CD4-positive, alpha-beta T cell (primary cell): ENCODE data around the gene TSHZ1. TPM values are rescaled to one million over a fixed set of nuclear protein-coding genes. Genes with fewer than 3 reads are reported as not detected.

Source experiments
- ATAC-seq: fragments of 200-7000 bp; cut with Tn5 transposase; one replicate; pipeline ENCODE4 v1.10.0; 2022; ENCODE audit warnings: mild to moderate bottlenecking; ENCODE audit not compliant: poor library complexity
- CTCF ChIA-PET: fragments of 350-600 bp; sonication (Branson Sonifier 250); formaldehyde crosslinking; loops from one replicate; lab custom pipeline; 2021; ENCODE audit warnings: antibody characterized with exemption, inconsistent platforms; lab: Charles Lee
- POLR2A ChIA-PET: fragments of 350-600 bp; sonication (Branson Sonifier 250); formaldehyde crosslinking; loops from one replicate; lab custom pipeline; 2021; ENCODE audit warnings: antibody characterized with exemption, inconsistent platforms; lab: Charles Lee
- DNase-seq, 14 experiments: peaks; one replicate each; pipeline ENCODE4 v3.0.0-alpha.2; 2013 to 2020; ENCODE audit warnings: mixed read lengths in 2 of 14
- H3K27ac ChIP-seq, 2 donors: one replicate each; pipeline versions ENCODE4 v1.5.1 to v1.7.0; 2013; ENCODE audit warnings: low read length in 2 of 2, low read depth in 1 of 2, mild to moderate bottlenecking in 1 of 2
- H3K27me3 ChIP-seq, 2 experiments: 1 replicate in 1 of 2; 2 replicates in 1 of 2; pipeline versions ENCODE4 v1.6.1 to v1.7.0; 2013; ENCODE audit warnings: low read length in 2 of 2, control low read depth in 1 of 2, mild to moderate bottlenecking in 1 of 2, moderate library complexity in 1 of 2; ENCODE audit not compliant: insufficient read depth in 2 of 2, control insufficient read depth in 1 of 2
- H3K36me3 ChIP-seq: one replicate; pipeline ENCODE4 v1.6.1; 2013; ENCODE audit warnings: low read length, control low read depth; ENCODE audit not compliant: insufficient read depth
- H3K4me1 ChIP-seq: one replicate; pipeline ENCODE4 v1.6.1; 2013; ENCODE audit warnings: low read length, control low read depth; ENCODE audit not compliant: insufficient read depth
- H3K4me3 ChIP-seq: one replicate; pipeline ENCODE4 v1.5.1; 2013; ENCODE audit warnings: mild to moderate bottlenecking, low read length, moderate library complexity
- H3K9me3 ChIP-seq, 2 experiments: 1 replicate in 1 of 2; 2 replicates in 1 of 2; pipeline versions ENCODE4 v1.6.1 to v1.7.0; 2013; ENCODE audit warnings: low read length in 2 of 2, mild to moderate bottlenecking in 2 of 2, control low read depth in 1 of 2, moderate library complexity in 1 of 2; ENCODE audit not compliant: control insufficient read depth in 1 of 2, insufficient read depth in 1 of 2
- H3K27ac Mint-ChIP-seq: one replicate; pipeline ENCODE4 v1.8.0; 2020; ENCODE audit warnings: mixed read lengths
- H3K27me3 Mint-ChIP-seq: one replicate; pipeline ENCODE4 v1.8.0; 2021; ENCODE audit warnings: mixed read lengths
- H3K36me3 Mint-ChIP-seq: one replicate; pipeline ENCODE4 v1.8.0; 2021; ENCODE audit warnings: low read depth, mixed read lengths
- H3K4me1 Mint-ChIP-seq: one replicate; pipeline ENCODE4 v1.8.0; 2021; ENCODE audit warnings: low read depth, mixed read lengths
- H3K4me3 Mint-ChIP-seq: one replicate; pipeline ENCODE4 v1.8.0; 2020; ENCODE audit warnings: mild to moderate bottlenecking, mixed read lengths
- H3K9me3 Mint-ChIP-seq: one replicate; pipeline ENCODE4 v1.8.0; 2020; ENCODE audit warnings: mixed read lengths
- intact Hi-C, 2 experiments: fragments of 100-400 bp; cut with DNase I in 1 of 2; cut with micrococcal nuclease in 1 of 2; formaldehyde crosslinking; loops; one replicate each; pipeline versions ENCODE4 v1.15.1 to v1.9.0; 2023 to 2025; cut with DNase I, micrococcal nuclease
- total RNA-seq, 174 experiments: library from RNA in 2 of 174; stranded (reverse) in 2 of 174; gene quantifications; one replicate each; pipeline ENCODE4 v1.2.3 and lab custom pipeline; 2021 to 2026
- TF ChIP-seq, protein P1 (sequence below): fragments of 200-600 bp; IDR thresholded peaks from one replicate; pipeline ENCODE4 v1.8.0; 2022; ENCODE audit warnings: antibody characterized with exemption, mild to moderate bottlenecking

The TSHZ1 gene
- total RNA-seq, 2 experiments from 2014 or later, result 19.9 to 21.5 TPM

DNA sequence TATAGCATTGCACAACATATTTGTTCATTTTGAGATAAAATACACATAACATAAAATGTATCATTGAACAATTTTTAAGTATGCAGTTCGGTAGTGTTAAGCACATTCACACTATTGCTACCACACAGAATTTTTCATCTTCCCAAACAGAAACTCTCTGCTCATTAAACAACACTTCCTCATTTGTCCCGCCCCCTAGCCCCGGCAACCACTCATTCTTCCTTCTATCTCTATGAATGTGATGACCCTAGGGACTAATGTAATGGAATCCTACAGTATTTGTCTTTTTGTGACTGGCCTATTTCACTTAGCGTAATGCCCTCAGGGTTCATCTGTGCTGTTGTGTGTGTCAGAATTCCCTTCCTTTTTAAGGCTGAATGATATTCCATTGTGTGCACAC lies 95.4 kb downstream of the TSHZ1 start:
- peaks cover 0 to 17% of the 10 kb centered on the region in 2 experiments for H3K9me3 ChIP-seq
- POLR2A ChIA-PET, result no interaction called here
- no peak overlapping the region for H3K4me3 Mint-ChIP-seq
- peaks cover 4% of the 10 kb centered on the region for H3K9me3 Mint-ChIP-seq
- intact Hi-C loops, result no loop called here
- ATAC-seq (no peak), DNase-seq (no peak)
- H3K27me3 Mint-ChIP-seq, result no peaks in the 10 kb centered on the region
- H3K4me3 ChIP-seq, result no peak overlapping the region
- CTCF ChIA-PET, result no interaction called here
- H3K36me3 ChIP-seq, result no peaks in the 10 kb centered on the region
- no peak overlapping the region for H3K27ac ChIP-seq
- no peak overlapping the region for H3K27ac Mint-ChIP-seq
- H3K4me1 ChIP-seq, result no peaks in the 10 kb centered on the region
- no peaks in the 10 kb centered on the region for H3K36me3 Mint-ChIP-seq
- TF ChIP-seq, protein P1, sequence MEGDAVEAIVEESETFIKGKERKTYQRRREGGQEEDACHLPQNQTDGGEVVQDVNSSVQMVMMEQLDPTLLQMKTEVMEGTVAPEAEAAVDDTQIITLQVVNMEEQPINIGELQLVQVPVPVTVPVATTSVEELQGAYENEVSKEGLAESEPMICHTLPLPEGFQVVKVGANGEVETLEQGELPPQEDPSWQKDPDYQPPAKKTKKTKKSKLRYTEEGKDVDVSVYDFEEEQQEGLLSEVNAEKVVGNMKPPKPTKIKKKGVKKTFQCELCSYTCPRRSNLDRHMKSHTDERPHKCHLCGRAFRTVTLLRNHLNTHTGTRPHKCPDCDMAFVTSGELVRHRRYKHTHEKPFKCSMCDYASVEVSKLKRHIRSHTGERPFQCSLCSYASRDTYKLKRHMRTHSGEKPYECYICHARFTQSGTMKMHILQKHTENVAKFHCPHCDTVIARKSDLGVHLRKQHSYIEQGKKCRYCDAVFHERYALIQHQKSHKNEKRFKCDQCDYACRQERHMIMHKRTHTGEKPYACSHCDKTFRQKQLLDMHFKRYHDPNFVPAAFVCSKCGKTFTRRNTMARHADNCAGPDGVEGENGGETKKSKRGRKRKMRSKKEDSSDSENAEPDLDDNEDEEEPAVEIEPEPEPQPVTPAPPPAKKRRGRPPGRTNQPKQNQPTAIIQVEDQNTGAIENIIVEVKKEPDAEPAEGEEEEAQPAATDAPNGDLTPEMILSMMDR, result no peak
- no peaks in the 10 kb centered on the region for H3K27me3 ChIP-seq
- no peaks in the 10 kb centered on the region for H3K4me1 Mint-ChIP-seq

DNA sequence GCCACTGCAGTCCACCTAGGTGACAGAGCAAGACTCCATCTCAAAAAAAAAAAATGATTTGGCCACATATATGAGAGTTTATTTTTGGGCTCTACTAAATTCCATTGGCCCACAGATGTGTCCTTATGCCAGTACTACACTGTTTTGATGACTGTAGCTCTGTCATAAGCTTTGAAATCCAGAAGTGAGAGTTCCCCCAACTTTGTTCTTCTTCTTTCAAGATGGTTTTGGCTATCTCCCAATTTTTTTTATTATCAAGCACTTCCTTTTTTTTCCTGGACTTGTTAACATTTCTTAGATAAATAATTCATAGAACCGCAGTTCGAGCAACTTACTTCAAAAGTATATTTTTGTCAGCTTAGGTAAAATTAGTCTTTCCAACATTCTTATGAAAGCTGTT lies 96.9 kb downstream of the TSHZ1 start:
- no peaks in the 10 kb centered on the region for H3K36me3 Mint-ChIP-seq
- Histone ChIP-seq H3K36me3 (no peaks in the 10 kb centered on the region), H3K27me3 (no peaks in the 10 kb centered on the region), H3K4me3 (no peak overlapping the region), H3K9me3 (peaks cover 0 to 18% of the 10 kb centered on the region in 2 experiments), H3K27ac (no peak overlapping the region), H3K4me1 (no peaks in the 10 kb centered on the region)
- DNase-seq, result peak in 2 of 14 experiments; percentile 11 to 13
- intact Hi-C loops, result no loop called here
- H3K27ac Mint-ChIP-seq, result no peak overlapping the region
- no peaks in the 10 kb centered on the region for H3K27me3 Mint-ChIP-seq
- H3K4me1 Mint-ChIP-seq, result no peaks in the 10 kb centered on the region
- no peak for ATAC-seq
- ChIA-PET POLR2A (interaction anchor here (0.6 to 0.9 kb wide), 2 partner anchors 21 to 214 kb away, joined by 3 to 4 read pairs; no protein-coding TSS in a partner anchor), CTCF (no interaction called here)
- TF ChIP-seq, protein P1, result no peak
- H3K4me3 Mint-ChIP-seq, result no peak overlapping the region
- peaks cover 4% of the 10 kb centered on the region for H3K9me3 Mint-ChIP-seq

DNA sequence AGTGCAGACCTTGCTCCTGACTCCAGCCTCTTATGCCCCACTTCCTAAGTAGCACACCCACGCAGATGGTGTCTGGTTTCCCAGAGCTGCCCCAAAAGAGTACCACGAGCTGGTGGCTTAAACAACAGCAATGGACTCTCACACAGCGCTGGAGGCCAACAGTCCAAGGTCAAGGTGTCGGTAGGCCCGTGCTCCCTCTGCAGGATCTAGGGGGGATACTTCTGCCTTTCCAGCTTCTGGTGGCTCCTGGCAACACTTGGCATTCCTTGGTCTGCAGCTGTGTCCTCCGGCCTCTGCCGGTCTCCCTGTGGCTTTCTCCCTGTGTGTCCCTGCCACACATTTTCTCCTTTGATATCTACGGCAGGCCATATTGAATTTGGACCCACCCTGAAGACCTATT lies 99.0 kb downstream of the TSHZ1 start:
- CTCF ChIA-PET, result no interaction called here

More for the DNA sequence above, 99.0 kb downstream of the TSHZ1 start:
- peaks cover 4% of the 10 kb centered on the region for H3K9me3 Mint-ChIP-seq
- DNase-seq (no peak), ATAC-seq (no peak)
- POLR2A ChIA-PET, result no interaction called here
- H3K27me3 ChIP-seq, result no peaks in the 10 kb centered on the region
- no peaks in the 10 kb centered on the region for H3K27me3 Mint-ChIP-seq
- H3K4me3 ChIP-seq, result no peak overlapping the region
- no peak overlapping the region for H3K4me3 Mint-ChIP-seq
- intact Hi-C loops, result no loop called here
- no peak overlapping the region for H3K27ac Mint-ChIP-seq
- H3K9me3 ChIP-seq, result peaks cover 0 to 18% of the 10 kb centered on the region in 2 experiments
- no peaks in the 10 kb centered on the region for H3K36me3 Mint-ChIP-seq
- no peak overlapping the region for H3K27ac ChIP-seq
- TF ChIP-seq, protein P1, result no peak
- no peaks in the 10 kb centered on the region for H3K4me1 Mint-ChIP-seq
- H3K36me3 ChIP-seq, result no peaks in the 10 kb centered on the region
- no peaks in the 10 kb centered on the region for H3K4me1 ChIP-seq
